Neural cell (in vitro differentiated cells): ENCODE results near the gene FAM43B. TPM values are rescaled to one million over a fixed set of nuclear protein-coding genes. Genes with fewer than 3 reads are reported as not detected.

Experiments used
- H2AFZ ChIP-seq: fragments of 200-600, 300-800 bp; sonication (generic), shearing (Covaris generic); 2 replicates; pipeline ENCODE4 v1.6.0; 2014; ENCODE audit warnings: low read depth, mild to moderate bottlenecking, antibody characterized with exemption, low read length, moderate library complexity
- H3F3A ChIP-seq: fragments of 200-600 bp; shearing (Covaris generic); 2 replicates; pipeline ENCODE4 v1.6.1; 2016; ENCODE audit warnings: mild to moderate bottlenecking, moderate library complexity, mixed read lengths, antibody characterized with exemption, low read length; ENCODE audit not compliant: insufficient read depth, poor library complexity, severe bottlenecking
- H3K27ac ChIP-seq: fragments of 200-600, 300-800 bp; sonication (generic), shearing (Covaris generic); 2 replicates; pipeline ENCODE4 v1.5.1; 2014; ENCODE audit warnings: mild to moderate bottlenecking, low read length, moderate library complexity
- H3K27me3 ChIP-seq: fragments of 300-800, 200-600 bp; sonication (generic), shearing (Covaris generic); 2 replicates; pipeline ENCODE4 v1.6.0; 2014; ENCODE audit warnings: mild to moderate bottlenecking, low read depth, low read length, moderate library complexity; ENCODE audit not compliant: insufficient read depth
- H3K36me3 ChIP-seq: fragments of 300-800, 200-600 bp; sonication (generic), shearing (Covaris generic); 2 replicates; pipeline ENCODE4 v1.5.1; 2014; ENCODE audit warnings: mild to moderate bottlenecking, antibody characterized with exemption, low read length, moderate library complexity; ENCODE audit not compliant: insufficient read depth
- H3K4me2 ChIP-seq: fragments of 300-800, 200-600 bp; sonication (generic), shearing (Covaris generic); 2 replicates; pipeline ENCODE4 v1.6.0; 2014; ENCODE audit warnings: mild to moderate bottlenecking, low read length
- H3K4me3 ChIP-seq: fragments of 300-800, 200-600 bp; sonication (generic), shearing (Covaris generic); 2 replicates; pipeline ENCODE4 v1.5.1; 2014; ENCODE audit warnings: mild to moderate bottlenecking, low read length, moderate library complexity
- H3K79me2 ChIP-seq: fragments of 200-600 bp; shearing (Covaris generic); replicated peaks from 2 replicates; pipeline ENCODE4 v1.6.0; 2014; ENCODE audit warnings: mild to moderate bottlenecking, low read length, moderate library complexity; ENCODE audit not compliant: insufficient read depth
- H3K9ac ChIP-seq: fragments of 300-800, 200-600 bp; sonication (generic), shearing (Covaris generic); 2 replicates; pipeline ENCODE4 v1.6.1; 2016; ENCODE audit warnings: mild to moderate bottlenecking, low read length, mixed read lengths
- H3K9me2 ChIP-seq: fragments of 200-600 bp; shearing (Covaris generic); 2 replicates; pipeline ENCODE4 v1.6.1; 2016; ENCODE audit warnings: mild to moderate bottlenecking, low read length, mixed read lengths; ENCODE audit not compliant: insufficient read depth
- H3K9me3 ChIP-seq: fragments of 200-600, 300-800 bp; sonication (generic), shearing (Covaris generic); 2 replicates; pipeline ENCODE4 v1.6.1; 2016; ENCODE audit warnings: mild to moderate bottlenecking, mixed run types, low read length, moderate library complexity, mixed read lengths
- H4K20me1 ChIP-seq: fragments of 200-600 bp; shearing (Covaris generic); 2 replicates; pipeline ENCODE4 v1.6.1; 2016; ENCODE audit warnings: mild to moderate bottlenecking, mixed run types; ENCODE audit not compliant: insufficient read depth
- CTCF ChIP-seq: fragments of 450-650 bp; IDR thresholded peaks from 2 replicates; pipeline ENCODE4 v1.5.1; 2014; ENCODE audit warnings: antibody characterized with exemption, mild to moderate bottlenecking, moderate library complexity; ENCODE audit not compliant: poor library complexity, severe bottlenecking
- EP300 ChIP-seq: fragments of 450-650 bp; conservative IDR thresholded peaks from 2 replicates; pipeline ENCODE4 v1.6.1; 2014; ENCODE audit warnings: antibody characterized with exemption, mild to moderate bottlenecking, moderate library complexity; ENCODE audit not compliant: poor library complexity, severe bottlenecking
- EZH2 ChIP-seq: fragments of 200-600, 300-800 bp; shearing (Covaris generic), sonication (generic); IDR thresholded peaks from 2 replicates; pipeline ENCODE4 v1.6.1; 2014; ENCODE audit warnings: antibody characterized with exemption, low read length, borderline replicate concordance, mild to moderate bottlenecking; ENCODE audit not compliant: insufficient read depth, poor library complexity, severe bottlenecking
- MXI1 ChIP-seq: fragments of 450-650 bp; conservative IDR thresholded peaks from 2 replicates; pipeline ENCODE4 v1.6.1; 2014; ENCODE audit warnings: antibody characterized with exemption, mild to moderate bottlenecking; ENCODE audit not compliant: poor library complexity, severe bottlenecking
- POLR2AphosphoS5 ChIP-seq: IDR thresholded peaks from 2 replicates; pipeline ENCODE4 v1.6.1; 2012
- RAD21 ChIP-seq: fragments of 450-650 bp; conservative IDR thresholded peaks from 2 replicates; pipeline ENCODE4 v1.6.1; 2014; ENCODE audit warnings: antibody characterized with exemption, mild to moderate bottlenecking, moderate library complexity
- REST ChIP-seq: IDR thresholded peaks from 2 replicates; pipeline ENCODE4 v1.6.1; 2012; ENCODE audit warnings: borderline replicate concordance
- SMC3 ChIP-seq: fragments of 450-650 bp; conservative IDR thresholded peaks from 2 replicates; pipeline ENCODE4 v1.6.1; 2014; ENCODE audit warnings: antibody characterized with exemption, mild to moderate bottlenecking, moderate library complexity; ENCODE audit not compliant: poor library complexity
- TAF1 ChIP-seq: IDR thresholded peaks from 2 replicates; pipeline ENCODE4 v1.6.1; 2012; ENCODE audit warnings: low read depth
- polyA minus RNA-seq: library from RNA; depleted of rRNA, polyadenylated mRNA; stranded (reverse); fragments of >200 nt; gene quantifications from 2 replicates; pipeline ENCODE4 v1.2.3, GENCODE V29; 2014
- polyA plus RNA-seq: library from polyadenylated mRNA; depleted of rRNA; stranded (reverse); fragments of >200 nt; gene quantifications from 2 replicates; pipeline ENCODE4 v1.2.3, GENCODE V29; 2014

Gene FAM43B
- 0.52 and 1.3 TPM in 2 replicates for polyA plus RNA-seq
- polyA minus RNA-seq: 1.7 and 2.7 TPM in 2 replicates

GRCh38 chr1:20551945-20552727 is at the start of gene FAM43B:
Gene FAM43B (plus strand): TSS chr1:20552573. CDS start chr1:20552974, 401 bp downstream.
- Histone ChIP-seq H3K4me2 (peak within 1 kb of the TSS; percentile 14), H2AFZ (peak within 1 kb of the TSS; percentile 33), H3K27me3 (peaks cover 37% of the 10 kb centered on the region), H3K36me3 (no peaks in the 10 kb centered on the region), H3K4me3 (peak within 1 kb of the TSS; percentile 71), H3K79me2 (no peaks in the 10 kb centered on the region), H3K9ac (peak within 1 kb of the TSS; percentile 64), H3K9me2 (no peaks in the 10 kb centered on the region), H3K9me3 (no peaks in the 10 kb centered on the region), H3F3A (no peaks in the 10 kb centered on the region), H3K27ac (no peak within 1 kb of the TSS), H4K20me1 (no peaks in the 10 kb centered on the region)
- no peak for TF ChIP-seq REST
- no peak for TF ChIP-seq SMC3
- no peak for TF ChIP-seq EZH2
- peak; percentile 50 for TF ChIP-seq POLR2AphosphoS5

GRCh38 chr1:20505488-20505887 is 46.9 kb upstream of the FAM43B start:
- no peak overlapping the region for H2AFZ ChIP-seq
- peaks cover 37% of the 10 kb centered on the region for H3K79me2 ChIP-seq
- no peak overlapping the region for H3K27ac ChIP-seq
- no peaks in the 10 kb centered on the region for H3K9me2 ChIP-seq
- no peak overlapping the region for H3K9ac ChIP-seq
- H3K36me3 ChIP-seq: peaks cover 5% of the 10 kb centered on the region
- H3K27me3 ChIP-seq: no peaks in the 10 kb centered on the region
- H3F3A ChIP-seq: no peaks in the 10 kb centered on the region
- H4K20me1 ChIP-seq: no peaks in the 10 kb centered on the region
- peak overlapping the region; percentile 90 for H3K4me3 ChIP-seq
- TF ChIP-seq TAF1 (no peak), EP300 (no peak), POLR2AphosphoS5 (no peak), RAD21 (no peak), REST (no peak), SMC3 (no peak), CTCF (no peak), EZH2 (no peak), MXI1 (no peak)
- H3K4me2 ChIP-seq: no peak overlapping the region
- no peaks in the 10 kb centered on the region for H3K9me3 ChIP-seq
